B cell (primary cell): Measurements from ENCODE around the gene HOMER1. TPM values are rescaled to one million over a fixed set of nuclear protein-coding genes. Genes with fewer than 3 reads are reported as not detected.

Source experiments
- ATAC-seq: fragments of 200-7000 bp; cut with Tn5 transposase; one replicate; pipeline ENCODE4 v1.10.0; 2021; ENCODE audit warnings: low read depth, mild to moderate bottlenecking, moderate number of reproducible peaks, moderate library complexity
- CTCF ChIA-PET: fragments of 350-600 bp; sonication (Branson Sonifier 250); formaldehyde crosslinking; loops from one replicate; lab custom pipeline; 2021; ENCODE audit warnings: antibody characterized with exemption, inconsistent platforms; lab: Charles Lee
- POLR2A ChIA-PET: fragments of 350-600 bp; sonication (Branson Sonifier 250); formaldehyde crosslinking; loops from one replicate; lab custom pipeline; 2021; ENCODE audit warnings: antibody characterized with exemption; lab: Charles Lee
- DNase-seq: peaks from one replicate; pipeline ENCODE4 v3.0.0; 2013
- H2AFZ ChIP-seq: 2 replicates; pipeline ENCODE4 v1.6.1; 2012; ENCODE audit warnings: mild to moderate bottlenecking, low read depth, low read length; ENCODE audit not compliant: insufficient read depth, poor library complexity, severe bottlenecking
- H3K27ac ChIP-seq, 2 donors: 1 replicate in 1 of 2; 2 replicates in 1 of 2; pipeline ENCODE4 v1.5.1; 2012 to 2013; ENCODE audit warnings: low read length in 2 of 2, mild to moderate bottlenecking in 2 of 2, moderate library complexity in 1 of 2
- H3K27me3 ChIP-seq, 4 experiments: fragments of 200-600 bp in 1 of 4; sonication (generic) in 1 of 4; replicated peaks in 1 of 4; 1 replicate in 2 of 4; 2 replicates in 2 of 4; pipeline versions ENCODE4 v1.6.1 to v1.7.0; 2013 to 2016; ENCODE audit warnings: low read length in 3 of 4, mild to moderate bottlenecking in 2 of 4, mixed read lengths in 1 of 4, moderate library complexity in 1 of 4; ENCODE audit not compliant: insufficient read depth in 4 of 4, control insufficient read depth in 3 of 4; ENCODE audit errors: control extremely low read depth in 1 of 4
- H3K36me3 ChIP-seq, 2 experiments: replicated peaks in 1 of 2; 1 replicate in 1 of 2; 2 replicates in 1 of 2; pipeline versions ENCODE4 v1.6.1 to v1.7.1; 2013; ENCODE audit warnings: low read length in 1 of 2; ENCODE audit not compliant: insufficient read depth in 2 of 2, control insufficient read depth in 1 of 2; ENCODE audit errors: control extremely low read depth in 1 of 2, extremely low read depth in 1 of 2
- H3K4me1 ChIP-seq, 2 donors: fragments of 200-600 bp in 1 of 2; sonication (generic) in 1 of 2; 1 replicate in 1 of 2; 2 replicates in 1 of 2; pipeline versions ENCODE4 v1.5.1 to v1.6.1; 2013 to 2017; ENCODE audit warnings: low read length in 2 of 2; ENCODE audit not compliant: control insufficient read depth in 2 of 2, insufficient read depth in 2 of 2
- H3K4me2 ChIP-seq: replicated peaks from 2 replicates; pipeline ENCODE3; 2012; ENCODE audit warnings: mild to moderate bottlenecking, low read depth, low read length; ENCODE audit not compliant: poor library complexity, severe bottlenecking
- H3K4me3 ChIP-seq, 5 experiments: fragments of 200-600 bp in 1 of 5; sonication (generic) in 1 of 5; 1 replicate in 3 of 5; 2 replicates in 2 of 5; pipeline versions ENCODE4 v1.5.1 to v1.7.0; 2011 to 2016; ENCODE audit warnings: low read length in 4 of 5, mild to moderate bottlenecking in 4 of 5, low read depth in 2 of 5, control low read depth in 1 of 5, moderate library complexity in 1 of 5; ENCODE audit not compliant: insufficient read depth in 1 of 5; ENCODE audit errors: control extremely low read depth in 1 of 5, extremely low read depth in 1 of 5
- H3K79me2 ChIP-seq: fragments of 200-600 bp; sonication (generic); one replicate; pipeline ENCODE4 v1.6.0; 2016; ENCODE audit warnings: low read length; ENCODE audit not compliant: control insufficient read depth, insufficient read depth
- H3K9ac ChIP-seq: fragments of 200-600 bp; sonication (generic); 2 replicates; pipeline ENCODE4 v1.6.1; 2017; ENCODE audit warnings: mild to moderate bottlenecking, low read length, moderate library complexity
- H3K9me3 ChIP-seq, 3 donors: one replicate each; pipeline versions ENCODE4 v1.6.1 to v1.7.1; 2013; ENCODE audit warnings: low read length in 2 of 3; ENCODE audit not compliant: control insufficient read depth in 2 of 3, insufficient read depth in 1 of 3; ENCODE audit errors: control extremely low read depth in 1 of 3
- H4K20me1 ChIP-seq: 2 replicates; pipeline ENCODE4 v1.6.0; 2012; ENCODE audit warnings: mild to moderate bottlenecking, low read length; ENCODE audit not compliant: insufficient read depth, control insufficient read depth, poor library complexity, severe bottlenecking
- H3K27ac Mint-ChIP-seq: one replicate; pipeline ENCODE4 v1.8.0; 2021; ENCODE audit warnings: mixed read lengths
- H3K27me3 Mint-ChIP-seq: one replicate; pipeline ENCODE4 v1.8.0; 2021; ENCODE audit warnings: mixed read lengths
- H3K4me1 Mint-ChIP-seq: one replicate; pipeline ENCODE4 v1.8.0; 2021; ENCODE audit warnings: mixed read lengths
- H3K4me3 Mint-ChIP-seq: one replicate; pipeline ENCODE4 v1.8.0; 2021; ENCODE audit warnings: mixed read lengths
- H3K9me3 Mint-ChIP-seq: one replicate; pipeline ENCODE4 v1.8.0; 2022; ENCODE audit warnings: mixed read lengths; ENCODE audit not compliant: insufficient read depth
- CTCF ChIP-seq: fragments of 200-600 bp; IDR thresholded peaks from one replicate; pipeline ENCODE4 v1.8.0; 2022; ENCODE audit warnings: antibody characterized with exemption, mild to moderate bottlenecking
- EZH2 ChIP-seq: IDR thresholded peaks from 2 replicates; pipeline ENCODE4 v1.6.1; 2012; ENCODE audit warnings: borderline replicate concordance, low read depth, mild to moderate bottlenecking, moderate library complexity, low read length; ENCODE audit not compliant: insufficient read depth, poor library complexity, severe bottlenecking
- WGBS: methylation state at CpG from one replicate; pipeline ENCODE4 v1.1.5; 2013; ENCODE audit warnings: missing lambda C conversion rate; ENCODE audit not compliant: insufficient coverage; 5-methylcytosine and 5-hydroxymethylcytosine counted together
- intact Hi-C: fragments of 100-400 bp; cut with micrococcal nuclease; formaldehyde crosslinking; loops from one replicate; pipeline ENCODE4 v1.10.0; 2022
- polyA plus RNA-seq: library from polyadenylated mRNA; depleted of rRNA; stranded (reverse); fragments of >200 nt; gene quantifications from 2 replicates; pipeline ENCODE4 v1.2.3, GENCODE V29; 2012
- total RNA-seq, 2 donors: library from RNA; stranded (reverse); fragments of 120-200 nt in 1 of 2; gene quantifications; 1 replicate in 1 of 2; 2 replicates in 1 of 2; pipeline versions ENCODE4 v1.2.3 to v1.2.4, GENCODE V29; 2013 to 2022

HOMER1 gene
- total and polyA plus RNA-seq, 2 donors (not counting 1 experiment from before 2014, with no cell fraction given) = 0.63 to 5.4 TPM

GRCh38 chr5:79487251-79487650, 26.7 kb downstream of the HOMER1 start:
- POLR2A ChIA-PET = no interaction called here
- no peak for ATAC-seq

GRCh38 chr5:79486116-79486515, 27.8 kb downstream of the HOMER1 start:
- Histone ChIP-seq H3K4me3 (no peak overlapping the region), H3K4me1 (no peaks in the 10 kb centered on the region), H3K27ac (no peak overlapping the region), H3K4me2 (no peak overlapping the region), H4K20me1 (no peaks in the 10 kb centered on the region), H3K9ac (no peak overlapping the region), H2AFZ (no peak overlapping the region), H3K79me2 (no peaks in the 10 kb centered on the region), H3K27me3 (no peaks in the 10 kb centered on the region), H3K9me3 (peaks cover 0 to 1% (median 0%) of the 10 kb centered on the region in 3 donors), H3K36me3 (no peaks in the 10 kb centered on the region)
- peaks cover 16% of the 10 kb centered on the region for H3K27me3 Mint-ChIP-seq
- peaks cover 2% of the 10 kb centered on the region for H3K9me3 Mint-ChIP-seq
- DNase-seq (no peak), ATAC-seq (no peak)
- intact Hi-C loops = no loop called here
- no peak overlapping the region for H3K27ac Mint-ChIP-seq
- no peaks in the 10 kb centered on the region for H3K4me1 Mint-ChIP-seq
- ChIA-PET CTCF (no interaction called here), POLR2A (no interaction called here)
- no peak for TF ChIP-seq CTCF
- TF ChIP-seq EZH2 = no peak
- WGBS = 100% methylated on average over 1 of the region's 2 CpGs
- no peak overlapping the region for H3K4me3 Mint-ChIP-seq

More at GRCh38 chr5:79487251-79487650, 26.7 kb downstream of the HOMER1 start:
- Histone ChIP-seq H4K20me1 (no peaks in the 10 kb centered on the region), H3K27me3 (no peaks in the 10 kb centered on the region), H3K4me2 (no peak overlapping the region), H3K79me2 (no peaks in the 10 kb centered on the region), H3K4me1 (no peaks in the 10 kb centered on the region), H3K9ac (no peak overlapping the region), H3K4me3 (no peak overlapping the region), H2AFZ (no peak overlapping the region), H3K27ac (no peak overlapping the region), H3K36me3 (no peaks in the 10 kb centered on the region), H3K9me3 (peaks cover 0 to 1% (median 0%) of the 10 kb centered on the region in 3 donors)
- no peaks in the 10 kb centered on the region for H3K4me1 Mint-ChIP-seq
- TF ChIP-seq CTCF (no peak), EZH2 (no peak)
- peaks cover 2% of the 10 kb centered on the region for H3K9me3 Mint-ChIP-seq
- H3K27ac Mint-ChIP-seq = no peak overlapping the region
- DNase-seq = no peak
- intact Hi-C loops = no loop called here
- H3K27me3 Mint-ChIP-seq = peaks cover 12% of the 10 kb centered on the region
- WGBS = no CpG with 5 or more reads among the region's 3 CpGs
- H3K4me3 Mint-ChIP-seq = no peak overlapping the region
- CTCF ChIA-PET = no interaction called here
